ENCODE results near the gene SUPT3H.
A peak's percentile ranks its signal among the peaks of the same experiment; 100 is the strongest.
"Not testable (repeated sequence)": the region's sequence is repeated elsewhere in the genome, so short reads cannot be mapped to it uniquely, and the experiment has no call there.

Gene SUPT3H

GRCh38 chr6:45326698-45327417 is 50.9 kb downstream of the SUPT3H start:
- no peak for DNase-seq (ENCODE audit: low read depth in 2 of 2)

- no peak for DNase-seq (ENCODE audit: low read depth in 2 of 2)
These were observed 54.0 kb downstream of the SUPT3H start for GRCh38 chr6:45323656-45324224.

GRCh38 chr6:45320349-45320748 is 57.4 kb downstream of the SUPT3H start:
- no peak for DNase-seq (ENCODE audit: low read depth in 2 of 2)

GRCh38 chr6:45314146-45314545 is 63.6 kb downstream of the SUPT3H start:
- DNase-seq (ENCODE audit: low read depth in 2 of 2), result no peak

- DNase-seq (ENCODE audit: low read depth in 2 of 2), result peak in 1 of 2 donors; percentile 3
These were observed 67.5 kb downstream of the SUPT3H start for GRCh38 chr6:45310118-45310788.

GRCh38 chr6:45305546-45305945 is 72.2 kb downstream of the SUPT3H start:
- no peak for DNase-seq (ENCODE audit: low read depth in 2 of 2)

GRCh38 chr6:45302832-45303231 is 74.9 kb downstream of the SUPT3H start:
- DNase-seq (ENCODE audit: low read depth in 2 of 2), result no peak

GRCh38 chr6:45301348-45302142 is 76.2 kb downstream of the SUPT3H start:
- no peak for DNase-seq (ENCODE audit: low read depth in 2 of 2)

GRCh38 chr6:45300736-45301135 is 77.0 kb downstream of the SUPT3H start:
- DNase-seq (ENCODE audit: low read depth in 2 of 2), result no peak

- no peak for DNase-seq (ENCODE audit: low read depth in 2 of 2)
These were observed 78.6 kb downstream of the SUPT3H start for GRCh38 chr6:45299096-45299581.

GRCh38 chr6:45297320-45297719 is 80.4 kb downstream of the SUPT3H start:
- no peak for DNase-seq (ENCODE audit: low read depth in 2 of 2)

- DNase-seq (ENCODE audit: low read depth in 2 of 2), result not testable (repeated sequence)
These were observed 83.6 kb downstream of the SUPT3H start for GRCh38 chr6:45294065-45294701.

GRCh38 chr6:45293306-45293705 is 84.4 kb downstream of the SUPT3H start:
- no peak for DNase-seq (ENCODE audit: low read depth in 2 of 2)

GRCh38 chr6:45289751-45290514 is 87.8 kb downstream of the SUPT3H start:
- DNase-seq (ENCODE audit: low read depth in 2 of 2), result no peak

GRCh38 chr6:45286707-45287106 is 91.0 kb downstream of the SUPT3H start:
- not testable (repeated sequence) for DNase-seq (ENCODE audit: low read depth in 2 of 2)

- DNase-seq (ENCODE audit: low read depth in 2 of 2), result no peak
These were observed 99.4 kb downstream of the SUPT3H start for GRCh38 chr6:45278367-45278766.

- DNase-seq (ENCODE audit: low read depth in 2 of 2), result not testable (repeated sequence)
These were observed 100.0 kb downstream of the SUPT3H start for GRCh38 chr6:45277741-45278140.

GRCh38 chr6:45275358-45275757 is 102.4 kb downstream of the SUPT3H start:
- no peak for DNase-seq (ENCODE audit: low read depth in 2 of 2)

GRCh38 chr6:45272626-45273025 is 105.1 kb downstream of the SUPT3H start:
- no peak for DNase-seq (ENCODE audit: low read depth in 2 of 2)

- no peak for DNase-seq (ENCODE audit: low read depth in 2 of 2)
These were observed 112.5 kb downstream of the SUPT3H start for GRCh38 chr6:45265246-45265645.

GRCh38 chr6:45260696-45261095 is 117.0 kb downstream of the SUPT3H start:
- no peak for DNase-seq (ENCODE audit: low read depth in 2 of 2)
